GM08714 (cell line): ENCODE measurements around the gene ABCC4.
"Not testable (repeated sequence)": the region's sequence is repeated elsewhere in the genome, so short reads cannot be mapped to it uniquely, and the experiment has no call there.

Experiments used
- H3K4me3 ChIP-seq: fragments of 200-500 bp; sonication (Bioruptor generic); 2 replicates; pipeline ENCODE4 v1.5.1; 2014; ENCODE audit warnings: mild to moderate bottlenecking, low read length, inconsistent platforms
- ZNF274 ChIP-seq: IDR thresholded peaks from 2 replicates; pipeline ENCODE4 v1.6.1; 2012; ENCODE audit warnings: mild to moderate bottlenecking, low read depth, low read length

The ABCC4 gene

GRCh38 chr13:95197548-95197947, 103.7 kb downstream of the ABCC4 start:
- no peak overlapping the region for H3K4me3 ChIP-seq
- no peak for TF ChIP-seq ZNF274

DNA sequence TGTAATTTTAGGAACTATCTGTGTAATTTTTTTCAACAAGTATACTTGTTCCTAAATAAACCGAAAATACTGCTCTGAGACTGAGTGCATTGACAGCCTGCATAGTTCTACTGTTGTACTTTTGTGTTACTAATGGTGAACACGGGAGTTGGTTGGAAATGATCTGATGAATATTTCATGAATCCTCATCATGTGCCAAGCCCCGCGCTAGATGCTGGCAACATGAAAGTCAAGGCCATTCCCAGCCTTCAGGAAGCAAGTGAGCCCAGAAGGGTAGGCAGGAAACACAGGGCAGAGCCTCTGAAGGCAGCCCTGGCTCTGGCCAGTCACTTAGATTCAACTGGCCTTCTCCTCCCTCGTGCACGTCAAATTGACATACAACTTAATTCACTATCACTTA, 106.1 kb downstream of the ABCC4 start:
- TF ChIP-seq ZNF274, result no peak
- no peak overlapping the region for H3K4me3 ChIP-seq

DNA sequence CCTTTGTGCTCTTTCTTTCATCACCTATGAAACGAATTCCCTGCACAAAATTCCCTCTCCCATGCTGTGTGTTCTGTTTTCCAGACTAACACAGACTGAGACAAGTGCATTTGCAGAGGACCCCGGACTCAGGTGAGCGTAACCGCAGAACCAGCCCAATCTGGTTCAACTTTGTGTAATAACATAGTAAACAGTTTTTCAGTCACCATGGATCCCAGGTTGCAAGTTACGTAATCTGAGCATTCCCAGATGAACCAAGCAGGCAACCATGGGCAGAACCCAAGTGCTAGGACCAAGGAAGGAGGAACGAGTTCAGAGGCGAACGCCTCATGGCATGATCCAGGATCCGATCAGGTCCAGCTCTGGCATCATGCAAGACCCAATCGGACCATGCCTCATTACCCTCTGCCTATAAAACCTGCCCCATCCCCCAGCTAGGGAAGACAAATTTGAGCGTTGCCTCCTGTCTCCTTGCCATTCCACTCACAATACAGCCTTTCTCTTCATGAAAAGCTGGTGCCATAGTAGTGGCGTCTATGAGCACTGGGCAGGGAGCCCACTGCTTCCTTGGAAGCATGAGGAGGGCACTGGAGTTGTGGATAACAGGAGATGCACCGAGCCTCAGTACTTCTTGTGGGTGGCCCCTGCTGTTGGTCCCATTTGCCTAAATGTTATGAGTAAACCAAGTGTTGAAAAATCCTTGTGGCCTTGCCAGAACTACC, 107.6 kb downstream of the ABCC4 start:
- no peak for TF ChIP-seq ZNF274

DNA sequence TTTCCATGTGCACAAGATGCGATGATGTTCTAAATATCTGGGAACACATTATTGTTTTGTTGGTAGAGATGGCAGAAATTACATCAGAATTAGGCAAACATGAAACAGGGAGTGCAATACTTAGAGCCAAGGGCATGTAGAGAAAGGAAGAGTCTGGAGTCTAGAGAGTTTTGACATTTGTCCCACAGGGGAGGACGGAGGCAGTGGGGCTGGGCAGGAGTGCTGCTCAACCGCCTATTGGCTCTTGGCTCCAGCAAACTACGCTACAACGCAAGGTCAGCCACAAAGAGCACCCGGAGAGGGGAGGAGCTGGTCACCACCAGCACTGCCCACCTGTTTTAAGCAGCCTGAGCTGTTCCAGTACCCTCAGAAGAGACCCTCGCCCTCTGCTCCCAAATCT, 108.3 kb downstream of the ABCC4 start:
- TF ChIP-seq ZNF274, result no peak
- H3K4me3 ChIP-seq, result no peak overlapping the region

More for the DNA sequence above, 107.6 kb downstream of the ABCC4 start:
- H3K4me3 ChIP-seq, result no peak overlapping the region

GRCh38 chr13:95192564-95192945, 108.7 kb downstream of the ABCC4 start:
- H3K4me3 ChIP-seq, result not testable (repeated sequence)

- no peak for TF ChIP-seq ZNF274
- no peak overlapping the region for H3K4me3 ChIP-seq
Measured at GRCh38 chr13:95191821-95192563, 109.3 kb downstream of the ABCC4 start.

- H3K4me3 ChIP-seq, result no peak overlapping the region
- TF ChIP-seq ZNF274, result no peak
Measured at GRCh38 chr13:95188128-95188527, 113.1 kb downstream of the ABCC4 start.

DNA sequence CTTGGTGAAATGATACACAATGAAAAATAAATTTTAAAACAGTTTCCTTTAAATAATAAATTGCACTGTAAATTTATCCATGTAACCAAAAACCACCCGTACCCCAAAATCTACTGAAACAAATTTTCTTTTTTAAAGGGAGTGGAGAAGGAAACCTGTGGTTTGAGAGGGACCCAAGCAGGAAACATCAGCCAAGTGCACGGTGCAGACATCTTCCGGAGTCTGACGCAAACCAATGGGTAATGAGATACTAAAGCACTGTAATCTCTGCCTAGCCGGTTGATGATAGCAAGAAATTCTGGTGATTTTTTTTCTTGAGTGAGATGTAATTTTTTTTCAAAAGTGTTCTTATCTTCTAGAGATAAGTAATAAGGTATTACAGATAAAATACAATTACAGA, 115.4 kb downstream of the ABCC4 start:
- H3K4me3 ChIP-seq, result no peak overlapping the region

DNA sequence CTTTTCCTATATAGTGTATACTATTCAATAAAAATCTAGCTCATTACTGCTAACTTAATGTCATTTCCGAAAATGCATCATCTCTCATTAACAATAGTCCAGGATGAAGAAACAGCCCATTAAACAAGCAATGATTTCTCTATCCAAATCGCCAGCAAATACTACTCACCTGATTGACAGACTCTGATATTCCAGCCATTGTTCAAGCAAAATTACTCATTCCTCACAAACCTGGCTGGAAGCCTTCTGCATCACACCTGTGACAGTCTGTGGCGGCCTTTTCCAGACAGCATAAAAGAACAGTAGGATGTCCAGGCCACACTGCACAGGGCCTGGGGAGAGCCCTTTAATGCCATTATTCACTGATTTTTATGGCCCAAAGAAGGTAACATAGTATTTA, 115.9 kb downstream of the ABCC4 start:
- no peak for TF ChIP-seq ZNF274
- no peak overlapping the region for H3K4me3 ChIP-seq

More for the DNA sequence above, 115.4 kb downstream of the ABCC4 start:
- TF ChIP-seq ZNF274, result no peak

GRCh38 chr13:95184317-95184716, 116.9 kb downstream of the ABCC4 start:
- TF ChIP-seq ZNF274, result no peak
- no peak overlapping the region for H3K4me3 ChIP-seq

- TF ChIP-seq ZNF274, result no peak
- no peak overlapping the region for H3K4me3 ChIP-seq
Measured at GRCh38 chr13:95182570-95183265, 118.5 kb downstream of the ABCC4 start.

DNA sequence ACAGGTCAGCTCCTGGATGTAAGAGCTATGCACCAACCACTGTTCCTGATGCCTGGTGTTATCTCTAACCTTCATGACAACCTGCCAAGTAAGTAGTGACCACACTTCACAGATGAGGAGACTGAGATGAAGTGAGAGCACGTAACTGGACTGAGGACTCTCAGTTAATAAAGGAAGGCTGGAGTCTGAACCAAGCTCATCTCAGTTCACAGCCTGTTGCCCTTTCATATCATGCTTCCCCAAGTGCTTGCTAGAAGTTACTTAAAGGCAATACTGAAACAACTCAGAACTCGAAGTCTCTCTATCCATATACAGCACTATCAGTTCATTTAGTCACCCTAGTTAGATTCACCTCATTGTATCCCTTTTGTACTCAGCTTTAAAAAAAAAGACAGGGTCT, 119.7 kb downstream of the ABCC4 start:
- TF ChIP-seq ZNF274, result no peak
- no peak overlapping the region for H3K4me3 ChIP-seq

- no peak for TF ChIP-seq ZNF274
- no peak overlapping the region for H3K4me3 ChIP-seq
Measured at GRCh38 chr13:95180513-95181245, 120.6 kb downstream of the ABCC4 start.

DNA sequence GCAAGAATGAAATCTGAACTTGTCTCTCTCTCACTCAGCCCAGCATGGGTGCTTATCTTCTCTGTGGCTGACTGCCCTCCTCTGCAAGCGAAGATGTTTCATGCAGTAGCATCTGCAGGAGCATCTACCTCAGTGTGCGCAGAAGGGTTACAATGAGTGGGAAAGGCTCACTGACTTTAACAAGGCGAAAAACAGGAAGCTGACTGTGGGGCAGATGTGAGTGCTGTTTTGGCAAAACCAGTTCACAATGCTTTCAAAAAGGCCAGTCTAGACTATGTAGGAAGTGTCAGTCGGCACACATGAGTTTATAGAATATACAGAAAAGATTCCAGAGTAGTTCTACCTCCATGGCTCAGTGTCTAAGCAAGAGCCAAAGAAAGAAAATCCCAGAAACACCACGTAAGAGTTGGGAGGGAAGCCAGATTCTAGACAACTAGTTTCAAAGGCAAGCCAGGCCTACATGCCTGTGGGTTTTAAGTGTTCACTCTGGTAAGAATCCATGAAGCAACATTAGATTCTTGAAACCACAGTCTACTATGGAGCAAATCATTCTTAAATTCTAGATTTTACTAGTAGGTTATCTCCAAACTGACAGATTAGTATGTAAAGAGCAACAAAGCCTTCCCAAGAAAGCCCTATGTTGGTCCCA, 124.5 kb downstream of the ABCC4 start:
- no peak overlapping the region for H3K4me3 ChIP-seq
- no peak for TF ChIP-seq ZNF274
